DND-41 (cell line): ENCODE measurements around the gene BRS3.

Source experiments
- ATAC-seq: fragments of 200-7000 bp; cut with Tn5 transposase; 3 replicates; pipeline ENCODE4 v1.9.1; 2021; ENCODE audit warnings: low read depth; ENCODE audit not compliant: insufficient read depth
- DNase-seq: peaks from one replicate; pipeline ENCODE4 v3.0.0-alpha.2; 2020
- H2AFZ ChIP-seq: 2 replicates; pipeline ENCODE4 v1.6.0; 2012; ENCODE audit warnings: low read depth, low read length
- H3K27ac ChIP-seq: 2 replicates; pipeline ENCODE4 v1.5.1; 2012; ENCODE audit warnings: low read length, inconsistent platforms
- H3K27me3 ChIP-seq: fragments of 200-600 bp; sonication (generic); 2 replicates; pipeline ENCODE4 v1.6.0; 2012; ENCODE audit warnings: low read length, mild to moderate bottlenecking, inconsistent platforms; ENCODE audit not compliant: insufficient read depth, poor library complexity
- H3K36me3 ChIP-seq: 2 replicates; pipeline ENCODE4 v1.5.1; 2012; ENCODE audit warnings: low read length, inconsistent platforms; ENCODE audit not compliant: insufficient read depth
- H3K4me1 ChIP-seq: 2 replicates; pipeline ENCODE4 v1.5.1; 2012; ENCODE audit warnings: mild to moderate bottlenecking, low read length; ENCODE audit not compliant: insufficient read depth
- H3K4me2 ChIP-seq: 2 replicates; pipeline ENCODE4 v1.6.0; 2012; ENCODE audit warnings: mild to moderate bottlenecking, moderate library complexity, low read length, inconsistent platforms; ENCODE audit not compliant: insufficient read depth
- H3K4me3 ChIP-seq, 2 experiments: fragments of 200-600 bp in 1 of 2; shearing (Covaris generic) in 1 of 2; 2 replicates each; pipeline ENCODE4 v1.5.1; 2012 to 2016; ENCODE audit warnings: inconsistent platforms in 2 of 2, low read length in 2 of 2, mild to moderate bottlenecking in 2 of 2, low read depth in 1 of 2, moderate library complexity in 1 of 2
- H3K79me2 ChIP-seq: 2 replicates; pipeline ENCODE4 v1.6.0; 2012; ENCODE audit warnings: low read length, inconsistent platforms; ENCODE audit not compliant: insufficient read depth
- H3K9ac ChIP-seq: 2 replicates; pipeline ENCODE4 v1.6.0; 2012; ENCODE audit warnings: low read depth, mild to moderate bottlenecking, inconsistent platforms, low read length, moderate library complexity
- H3K9me3 ChIP-seq: 2 replicates; pipeline ENCODE4 v1.5.1; 2012; ENCODE audit warnings: low read length, moderate library complexity, mild to moderate bottlenecking, inconsistent platforms; ENCODE audit not compliant: insufficient read depth, severe bottlenecking
- H4K20me1 ChIP-seq: 2 replicates; pipeline ENCODE4 v1.6.0; 2012; ENCODE audit warnings: low read length; ENCODE audit not compliant: insufficient read depth
- CTCF ChIP-seq: IDR thresholded peaks from 2 replicates; pipeline ENCODE4 v1.5.1; 2012; ENCODE audit warnings: borderline replicate concordance, low read length, moderate library complexity, mild to moderate bottlenecking; ENCODE audit not compliant: poor library complexity, severe bottlenecking; ENCODE audit errors: extremely low read depth
- EZH2 ChIP-seq: IDR thresholded peaks from 3 replicates; pipeline ENCODE4 v1.6.1; 2012; ENCODE audit warnings: borderline replicate concordance, low read depth, mild to moderate bottlenecking, moderate library complexity, low read length, inconsistent platforms; ENCODE audit not compliant: severe bottlenecking

Gene BRS3

GRCh38 chrX:136525738-136526606 lies 38.2 kb downstream of the BRS3 start:
- no peak overlapping the region for H3K4me2 ChIP-seq
- no peak overlapping the region for H3K4me3 ChIP-seq
- no peak overlapping the region for H3K9ac ChIP-seq
- H3K9me3 ChIP-seq, result no peaks in the 10 kb centered on the region
- no peak for TF ChIP-seq CTCF
- TF ChIP-seq EZH2, result no peak
- no peak for DNase-seq
- no peak overlapping the region for H3K27ac ChIP-seq
- peaks cover 8% of the 10 kb centered on the region; the same call in 1 of the 2 replicates for H3K4me1 ChIP-seq
- no peak overlapping the region for H2AFZ ChIP-seq
- H4K20me1 ChIP-seq, result no peaks in the 10 kb centered on the region
- no peaks in the 10 kb centered on the region for H3K36me3 ChIP-seq
- H3K79me2 ChIP-seq, result no peaks in the 10 kb centered on the region
- no peak for ATAC-seq
- H3K27me3 ChIP-seq, result no peaks in the 10 kb centered on the region

GRCh38 chrX:136528645-136529315 lies 41.0 kb downstream of the BRS3 start:
- Histone ChIP-seq H3K4me3 (no peak overlapping the region), H3K4me1 (0 out of 2 replicates have a peak, but pooled peaks cover 3% of the 10 kb centered on the region), H3K4me2 (no peak overlapping the region), H4K20me1 (no peaks in the 10 kb centered on the region), H3K79me2 (no peaks in the 10 kb centered on the region), H3K9ac (no peak overlapping the region), H3K27ac (no peak overlapping the region), H2AFZ (no peak overlapping the region), H3K27me3 (no peaks in the 10 kb centered on the region), H3K36me3 (no peaks in the 10 kb centered on the region), H3K9me3 (no peaks in the 10 kb centered on the region)
- DNase-seq, result no peak
- no peak for ATAC-seq
- TF ChIP-seq CTCF (no peak), EZH2 (no peak)

- Histone ChIP-seq H3K4me1 (0 out of 2 replicates have a peak, but pooled peaks cover 3% of the 10 kb centered on the region), H3K4me3 (no peak overlapping the region), H4K20me1 (no peaks in the 10 kb centered on the region), H3K9ac (no peak overlapping the region), H3K27ac (no peak overlapping the region), H3K36me3 (no peaks in the 10 kb centered on the region), H3K4me2 (no peak overlapping the region), H3K9me3 (no peaks in the 10 kb centered on the region), H2AFZ (no peak overlapping the region), H3K79me2 (no peaks in the 10 kb centered on the region), H3K27me3 (no peaks in the 10 kb centered on the region)
- no peak for TF ChIP-seq CTCF
- TF ChIP-seq EZH2, result no peak
- DNase-seq (peak; percentile 30), ATAC-seq (peak; percentile 79)
Observed at GRCh38 chrX:136529795-136530194, 42.0 kb downstream of the BRS3 start.
